HepG2 (cell line): ENCODE data around the gene FAM171A2. TPM values are rescaled to one million over a fixed set of nuclear protein-coding genes. Genes with fewer than 3 reads are reported as not detected.
A peak's percentile ranks its signal among the peaks of the same experiment; 100 is the strongest.

Experiments
- ATAC-seq: fragments of 200-7000 bp; cut with Tn5 transposase; 3 replicates; pipeline ENCODE4 v1.9.1; 2020; ENCODE audit warnings: mild to moderate bottlenecking, moderate library complexity
- BruUV-seq: library from RNA; stranded (reverse); fragments of 400-500 nt; replicated peaks from 2 replicates; lab custom pipeline; 2021; lab: Mats Ljungman, UMichigan
- CTCF ChIA-PET: fragments of 300-600 bp; formaldehyde crosslinking; extraction: SDS; loops from one replicate; lab custom pipeline; 2021; ENCODE audit warnings: low total read pairs, inconsistent platforms, low intra/inter-chr PET ratio; lab: Yijun Ruan, JAX
- POLR2A ChIA-PET: fragments of 350-600 bp; sonication (Branson Sonifier 250); formaldehyde crosslinking; loops from one replicate; lab custom pipeline; 2020; ENCODE audit warnings: antibody characterized with exemption, inconsistent platforms; lab: Yijun Ruan, JAX
- DNase-seq: peaks from one replicate; pipeline ENCODE4 v3.0.0-alpha.2; 2015; ENCODE audit warnings: low spot score
- FAIRE-seq: peaks from 3 replicates; lab custom pipeline; 2011; peaks lifted over from hg19 to GRCh38; lab: Jason Lieb, UNC
- H2AFZ ChIP-seq: one replicate; pipeline ENCODE4 v1.6.1; 2011; ENCODE audit warnings: low read length, inconsistent platforms
- H3K27ac ChIP-seq: fragments of 300-600 bp; 3 replicates; pipeline ENCODE4 v1.8.0; 2011; ENCODE audit warnings: mixed run types, mild to moderate bottlenecking, mixed read lengths, low read length, inconsistent platforms; ENCODE audit not compliant: insufficient read depth; ENCODE audit errors: extremely low read length
- H3K27me3 ChIP-seq, 2 experiments: fragments of 200-600 bp in 1 of 2; 2 replicates in 1 of 2; 3 replicates in 1 of 2; pipeline versions ENCODE4 v1.6.0 to v1.8.0; 2011; ENCODE audit warnings: low read length in 2 of 2, mild to moderate bottlenecking in 2 of 2, moderate library complexity in 2 of 2, inconsistent platforms in 1 of 2; ENCODE audit not compliant: insufficient read depth in 2 of 2, control insufficient read depth in 1 of 2
- H3K36me3 ChIP-seq, 2 experiments: fragments of 200-600 bp in 1 of 2; replicated peaks in 1 of 2; 2 replicates in 1 of 2; 3 replicates in 1 of 2; pipeline versions ENCODE4 v1.5.1 to v1.8.0; 2011; ENCODE audit warnings: low read length in 2 of 2, inconsistent platforms in 1 of 2; ENCODE audit not compliant: insufficient read depth in 2 of 2, control insufficient read depth in 1 of 2
- H3K4me1 ChIP-seq: 2 replicates; pipeline ENCODE4 v1.5.1; 2012; ENCODE audit warnings: low read length, inconsistent platforms; ENCODE audit not compliant: insufficient read depth
- H3K4me2 ChIP-seq: 2 replicates; pipeline ENCODE4 v1.6.0; 2011; ENCODE audit warnings: low read depth, low read length, inconsistent platforms
- H3K4me3 ChIP-seq, 3 experiments: fragments of 200-600 bp in 1 of 3; sonication (generic), shearing (Covaris generic) in 1 of 3; replicated peaks in 1 of 3; 2 replicates each; pipeline ENCODE4 v1.5.1; 2011 to 2016; ENCODE audit warnings: low read length in 3 of 3, inconsistent platforms in 2 of 3, low read depth in 2 of 3, mild to moderate bottlenecking in 2 of 3, control low read depth in 1 of 3, mixed read lengths in 1 of 3; ENCODE audit not compliant: insufficient read depth in 1 of 3
- H3K79me2 ChIP-seq: one replicate; pipeline ENCODE4 v1.6.1; 2011; ENCODE audit warnings: low read length, inconsistent platforms; ENCODE audit not compliant: insufficient read depth
- H3K9ac ChIP-seq: 2 replicates; pipeline ENCODE4 v1.6.0; 2011; ENCODE audit warnings: mild to moderate bottlenecking, low read depth, low read length, inconsistent platforms; ENCODE audit not compliant: insufficient read depth
- H3K9me3 ChIP-seq: 2 replicates; pipeline ENCODE4 v1.5.1; 2012; ENCODE audit warnings: mild to moderate bottlenecking, low read length
- H4K20me1 ChIP-seq: 2 replicates; pipeline ENCODE4 v1.6.0; 2011; ENCODE audit warnings: inconsistent platforms, mild to moderate bottlenecking, low read length, moderate library complexity; ENCODE audit not compliant: insufficient read depth
- ETV5 ChIP-seq: IDR thresholded peaks from 2 replicates; pipeline ENCODE4 v1.6.1; 2018; ENCODE audit warnings: missing biosample characterization, missing genetic modification reagents, inconsistent platforms, borderline replicate concordance
- ETV6 ChIP-seq: sonication (generic); formaldehyde crosslinking; conservative IDR thresholded peaks from 2 replicates; pipeline ENCODE4 v1.4.0; 2020; ENCODE audit warnings: missing genetic modification reagents
- HDAC1 ChIP-seq: sonication (generic); formaldehyde crosslinking; IDR thresholded peaks from 2 replicates; pipeline ENCODE4 v1.5.1; 2020; ENCODE audit warnings: mild to moderate bottlenecking, missing genetic modification reagents
- HMG20B ChIP-seq: conservative IDR thresholded peaks from 2 replicates; pipeline ENCODE4 v1.6.1; 2016; ENCODE audit warnings: missing genetic modification reagents, missing compliant biosample characterization
- MIER2 ChIP-seq: IDR thresholded peaks from 2 replicates; pipeline ENCODE4 v1.6.1; 2016; ENCODE audit warnings: missing biosample characterization, missing genetic modification reagents
- NR1H2 ChIP-seq: sonication (generic); formaldehyde crosslinking; IDR thresholded peaks from 2 replicates; pipeline ENCODE4 v1.8.1; 2022; ENCODE audit warnings: low read depth, missing genetic modification reagents, borderline replicate concordance
- SALL2 ChIP-seq: sonication (generic); formaldehyde crosslinking; IDR thresholded peaks from 2 replicates; pipeline ENCODE4 v1.8.1; 2023; ENCODE audit warnings: mild to moderate bottlenecking, missing genetic modification reagents, inconsistent platforms
- SP4 ChIP-seq: sonication (generic); formaldehyde crosslinking; IDR thresholded peaks from 2 replicates; pipeline ENCODE4 v1.8.1; 2023; ENCODE audit warnings: mild to moderate bottlenecking, missing genetic modification reagents
- ZBTB20 ChIP-seq: sonication (generic); formaldehyde crosslinking; IDR thresholded peaks from 2 replicates; pipeline ENCODE4 v1.8.1; 2023; ENCODE audit warnings: missing genetic modification reagents, low read depth, mild to moderate bottlenecking, borderline replicate concordance
- ZFP37 ChIP-seq: sonication (generic); formaldehyde crosslinking; IDR thresholded peaks from 2 replicates; pipeline ENCODE4 v1.4.0; 2020; ENCODE audit warnings: missing genetic modification reagents, borderline replicate concordance
- ZNF234 ChIP-seq: sonication (generic); formaldehyde crosslinking; conservative IDR thresholded peaks from 2 replicates; pipeline ENCODE4 v1.5.1; 2020; ENCODE audit warnings: mild to moderate bottlenecking, missing genetic modification reagents
- ZNF3 ChIP-seq: IDR thresholded peaks from 2 replicates; pipeline ENCODE4 v1.7.0; 2017; ENCODE audit warnings: inconsistent platforms
- ZNF350 ChIP-seq: sonication (generic); formaldehyde crosslinking; IDR thresholded peaks from 2 replicates; pipeline ENCODE4 v1.4.0; 2020; ENCODE audit warnings: mild to moderate bottlenecking, low read depth, missing genetic modification reagents, borderline replicate concordance
- ZNF430 ChIP-seq: sonication (generic); formaldehyde crosslinking; IDR thresholded peaks from 2 replicates; pipeline ENCODE4 v1.9.0; 2021; ENCODE audit warnings: mild to moderate bottlenecking, missing genetic modification reagents
- ZNF704 ChIP-seq: sonication (generic); formaldehyde crosslinking; IDR thresholded peaks from 2 replicates; pipeline ENCODE4 v1.8.1; 2023; ENCODE audit warnings: mild to moderate bottlenecking, inconsistent platforms, moderate library complexity, missing genetic modification reagents, borderline replicate concordance
- ZNF773 ChIP-seq: sonication (generic); formaldehyde crosslinking; IDR thresholded peaks from 2 replicates; pipeline ENCODE4 v1.4.0; 2020; ENCODE audit warnings: missing genetic modification reagents, borderline replicate concordance
- ZNF841 ChIP-seq: sonication (generic); formaldehyde crosslinking; IDR thresholded peaks from 2 replicates; pipeline ENCODE4 v1.8.1; 2023; ENCODE audit warnings: missing genetic modification reagents, borderline replicate concordance
- WGBS: methylation state at CpG from one replicate; pipeline ENCODE4 v1.1.6; 2017; ENCODE audit warnings: low lambda C conversion rate; 5-methylcytosine and 5-hydroxymethylcytosine counted together
- in situ Hi-C: cut with HindIII; loops from 2 replicates; pipeline ENCODE4 v1.10.0; 2017; ENCODE audit warnings: low pct_unique_long_range_greater_than_20kb; ENCODE audit not compliant: extremely low pct_ligation_motif_present
- intact Hi-C: fragments of 100-400 bp; cut with micrococcal nuclease; formaldehyde crosslinking; loops from one replicate; pipeline ENCODE4 v1.10.0; 2022; ENCODE audit not compliant: unreplicated experiment
- polyA plus RNA-seq, 8 experiments: library from polyadenylated mRNA; depleted of rRNA in 3 of 8; stranded (reverse) in 7 of 8; unstranded in 1 of 8; fragments of >200 nt; fragmentation: Illumina TruSeq in 4 of 8; extraction: Trizol in 4 of 8; gene quantifications; 2 replicates each; pipeline versions ENCODE4 v1.2.1 to v1.2.3, GENCODE V29; 2011 to 2016; ENCODE audit warnings: low read depth in 4 of 8, missing spikeins in 1 of 8, mixed read lengths in 1 of 8; ENCODE audit not compliant: insufficient read depth in 1 of 8
- total RNA-seq, 5 experiments: library from RNA; depleted of rRNA; stranded (reverse); fragments of >200 nt; fragmentation: Illumina TruSeq; extraction: Trizol; gene quantifications; 2 replicates each; pipeline ENCODE4 v1.2.3, GENCODE V29; 2016; ENCODE audit warnings: low read depth in 1 of 5
- TF ChIP-seq, protein P1 (sequence below): sonication (generic); formaldehyde crosslinking; IDR thresholded peaks from 2 replicates; pipeline ENCODE4 v1.9.0; 2022; ENCODE audit warnings: low read depth, missing genetic modification reagents
- TF ChIP-seq, protein P2 (sequence below): sonication (generic); formaldehyde crosslinking; IDR thresholded peaks from 2 replicates; pipeline ENCODE4 v1.5.0; 2020; ENCODE audit warnings: missing genetic modification reagents

The FAM171A2 gene
- total and polyA plus RNA-seq, 2 of the 13 experiments (the other 11 are each of a cell fraction or from before 2014, with no cell fraction given) = 1.8 to 3.6 TPM

DNA sequence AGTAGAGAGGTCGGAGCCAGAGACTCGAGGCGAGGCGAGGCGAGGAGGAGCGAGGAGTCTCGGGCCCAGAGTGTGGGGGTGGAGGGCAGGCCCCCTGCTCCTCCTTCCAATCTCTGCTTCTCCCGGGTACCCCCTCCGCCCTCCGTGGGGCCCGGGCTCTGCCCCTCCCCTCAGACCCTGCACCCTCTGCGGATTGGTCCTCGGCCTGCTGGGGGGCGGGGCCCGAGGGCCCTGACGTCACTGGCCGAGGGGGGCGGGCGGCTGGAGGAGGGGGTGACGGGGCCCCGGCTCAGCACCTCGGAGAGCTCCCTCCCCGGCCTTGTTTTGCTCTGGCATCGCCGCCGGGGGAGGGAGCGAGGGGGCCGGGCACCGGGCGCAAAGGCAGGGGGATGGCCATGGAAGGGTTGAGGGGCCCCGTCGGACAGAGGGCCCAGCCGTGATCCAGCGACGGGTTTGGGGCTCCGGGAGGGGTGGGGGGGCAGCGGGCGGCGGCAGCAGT lies 55.3 kb downstream of the FAM171A2 start, which contains the start of gene RUNDC3A:
TSS of gene RUNDC3A (plus strand) at position 282 of the 499 bp plus-strand sequence. CDS start 232 bp downstream, outside the sequence.
- peaks cover 44% of the 10 kb centered on the region for H3K4me1 ChIP-seq
- H3K4me2 ChIP-seq = peak within 1 kb of the TSS; percentile 80
- FAIRE-seq (no peak), ATAC-seq (peak; percentile 69), DNase-seq (peak; percentile 59)
- peaks cover 1 to 26% of the 10 kb centered on the region in 2 experiments; a peak in 4 of 5 replicates for H3K27me3 ChIP-seq
- in situ Hi-C loops (no loop called here), intact Hi-C loops (no loop called here)
- H3K9ac ChIP-seq = no peak within 1 kb of the TSS
- ChIA-PET POLR2A (interaction anchor here (0.6 to 1.2 kb wide), 6 partner anchors 10 to 109 kb away, joined by 3 to 6 read pairs (median 3); partner anchors contain the start of genes ATXN7L3 and GRN), CTCF (no interaction called here)
- H2AFZ ChIP-seq = no peak within 1 kb of the TSS
- H3K79me2 ChIP-seq = no peaks in the 10 kb centered on the region
- H3K27ac ChIP-seq = no peak within 1 kb of the TSS
- H3K4me3 ChIP-seq = peak within 1 kb of the TSS; percentile 38 to 68 (median 58); a peak in 4 of 6 replicates
- 4% methylated on average over 15 of the region's 39 CpGs for WGBS
- H4K20me1 ChIP-seq = no peaks in the 10 kb centered on the region
- no TSS peak for BruUV-seq
- no peaks in the 10 kb centered on the region for H3K36me3 ChIP-seq
- no peaks in the 10 kb centered on the region for H3K9me3 ChIP-seq
- TF ChIP-seq HMG20B (CRISPR knock-in tag) (0 out of 2 replicates have a peak, but pooled peaks have one; percentile 48), ZNF430 (CRISPR knock-in tag) (0 out of 2 replicates have a peak, but pooled peaks have one; percentile 78), ETV5 (CRISPR knock-in tag) (peak; percentile 40; the same call in 1 of the 2 replicates), ZNF350 (peak; percentile 34; the same call in 1 of the 2 replicates), SP4 (CRISPR knock-in tag) (peak; percentile 83), MIER2 (CRISPR knock-in tag) (peak; percentile 98), ZNF773 (CRISPR knock-in tag) (0 out of 2 replicates have a peak, but pooled peaks have one; percentile 59), SALL2 (peak; percentile 84; the same call in 1 of the 2 replicates), ZNF3 (CRISPR knock-in tag) (no peak; the same call in 1 of the 2 replicates), ETV6 (CRISPR knock-in tag) (peak; percentile 83), ZNF234 (CRISPR knock-in tag) (0 out of 2 replicates have a peak, but pooled peaks have one; percentile 33), ZFP37 (peak; percentile 89; the same call in 1 of the 2 replicates), NR1H2 (CRISPR knock-in tag) (0 out of 2 replicates have a peak, but pooled peaks have one; percentile 36), ZNF704 (CRISPR knock-in tag) (peak; percentile 56; the same call in 1 of the 2 replicates), HDAC1 (CRISPR knock-in tag) (peak; percentile 41; the same call in 1 of the 2 replicates), ZBTB20 (peak; percentile 54; the same call in 1 of the 2 replicates), ZNF841 (CRISPR knock-in tag) (0 out of 2 replicates have a peak, but pooled peaks have one; percentile 82)
- TF ChIP-seq, protein P1, sequence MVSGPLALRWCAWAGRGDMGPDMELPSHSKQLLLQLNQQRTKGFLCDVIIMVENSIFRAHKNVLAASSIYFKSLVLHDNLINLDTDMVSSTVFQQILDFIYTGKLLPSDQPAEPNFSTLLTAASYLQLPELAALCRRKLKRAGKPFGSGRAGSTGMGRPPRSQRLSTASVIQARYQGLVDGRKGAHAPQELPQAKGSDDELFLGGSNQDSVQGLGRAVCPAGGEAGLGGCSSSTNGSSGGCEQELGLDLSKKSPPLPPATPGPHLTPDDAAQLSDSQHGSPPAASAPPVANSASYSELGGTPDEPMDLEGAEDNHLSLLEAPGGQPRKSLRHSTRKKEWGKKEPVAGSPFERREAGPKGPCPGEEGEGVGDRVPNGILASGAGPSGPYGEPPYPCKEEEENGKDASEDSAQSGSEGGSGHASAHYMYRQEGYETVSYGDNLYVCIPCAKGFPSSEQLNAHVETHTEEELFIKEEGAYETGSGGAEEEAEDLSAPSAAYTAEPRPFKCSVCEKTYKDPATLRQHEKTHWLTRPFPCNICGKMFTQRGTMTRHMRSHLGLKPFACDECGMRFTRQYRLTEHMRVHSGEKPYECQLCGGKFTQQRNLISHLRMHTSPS = peak; percentile 64; the same call in 1 of the 2 replicates
- TF ChIP-seq, protein P2, sequence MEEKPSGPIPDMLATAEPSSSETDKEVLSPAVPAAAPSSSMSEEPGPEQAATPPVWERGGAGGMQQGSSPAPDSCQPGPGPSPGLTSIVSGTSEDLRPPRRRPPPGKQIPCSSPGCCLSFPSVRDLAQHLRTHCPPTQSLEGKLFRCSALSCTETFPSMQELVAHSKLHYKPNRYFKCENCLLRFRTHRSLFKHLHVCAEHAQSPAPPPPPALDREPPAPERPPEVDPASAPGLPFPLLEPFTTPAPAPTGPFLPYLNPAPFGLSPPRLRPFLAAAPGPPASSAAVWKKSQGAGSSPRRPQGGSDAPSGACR (CRISPR knock-in tag) = peak; percentile 66; the same call in 1 of the 2 replicates
